AG09309 (cell line): Measurements from ENCODE around the gene CDC42BPB.

ENCODE experiments used
- DNase-seq: peaks from one replicate; pipeline ENCODE4 v3.0.0-alpha.2; 2010; ENCODE audit warnings: low read depth
- H3K4me3 ChIP-seq: 2 replicates; pipeline ENCODE4 v1.5.1; 2011; ENCODE audit warnings: mild to moderate bottlenecking, low read depth, low read length, moderate library complexity; ENCODE audit not compliant: control insufficient read depth
- CTCF ChIP-seq: IDR thresholded peaks from 2 replicates; pipeline ENCODE4 v1.5.1; 2011; ENCODE audit warnings: mild to moderate bottlenecking, low read depth, low read length, inconsistent platforms; ENCODE audit not compliant: insufficient read depth, control insufficient read depth; ENCODE audit errors: missing control alignments

CDC42BPB gene

DNA sequence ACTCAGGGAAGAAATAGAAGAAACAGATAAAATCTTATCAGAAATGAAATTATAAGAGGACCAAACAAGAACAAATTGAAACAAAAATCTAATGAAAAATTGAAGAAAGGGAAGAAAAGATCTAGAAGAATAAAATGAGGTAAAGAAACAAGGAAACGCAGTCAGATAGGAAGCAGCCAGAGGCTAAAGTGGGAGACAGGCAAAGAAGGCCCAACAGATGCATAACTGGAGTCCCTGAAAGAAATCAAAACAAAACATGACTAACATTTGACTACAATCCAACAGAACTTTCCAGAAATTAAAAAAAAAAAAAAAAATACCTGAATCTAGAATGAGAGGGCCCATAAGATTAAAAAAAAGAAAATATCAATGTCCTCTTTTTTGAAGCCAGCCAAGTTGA lies 69.3 kb downstream of the CDC42BPB start:
- no peak for TF ChIP-seq CTCF
- no peak for DNase-seq
- H3K4me3 ChIP-seq = no peak overlapping the region

- DNase-seq = no peak
- no peak overlapping the region for H3K4me3 ChIP-seq
- no peak for TF ChIP-seq CTCF
Observed at GRCh38 chr14:102986810-102987579, 70.4 kb downstream of the CDC42BPB start.

- no peak for TF ChIP-seq CTCF
- H3K4me3 ChIP-seq = no peak overlapping the region
- DNase-seq = no peak
Observed at GRCh38 chr14:102985665-102986064, 71.7 kb downstream of the CDC42BPB start.

DNA sequence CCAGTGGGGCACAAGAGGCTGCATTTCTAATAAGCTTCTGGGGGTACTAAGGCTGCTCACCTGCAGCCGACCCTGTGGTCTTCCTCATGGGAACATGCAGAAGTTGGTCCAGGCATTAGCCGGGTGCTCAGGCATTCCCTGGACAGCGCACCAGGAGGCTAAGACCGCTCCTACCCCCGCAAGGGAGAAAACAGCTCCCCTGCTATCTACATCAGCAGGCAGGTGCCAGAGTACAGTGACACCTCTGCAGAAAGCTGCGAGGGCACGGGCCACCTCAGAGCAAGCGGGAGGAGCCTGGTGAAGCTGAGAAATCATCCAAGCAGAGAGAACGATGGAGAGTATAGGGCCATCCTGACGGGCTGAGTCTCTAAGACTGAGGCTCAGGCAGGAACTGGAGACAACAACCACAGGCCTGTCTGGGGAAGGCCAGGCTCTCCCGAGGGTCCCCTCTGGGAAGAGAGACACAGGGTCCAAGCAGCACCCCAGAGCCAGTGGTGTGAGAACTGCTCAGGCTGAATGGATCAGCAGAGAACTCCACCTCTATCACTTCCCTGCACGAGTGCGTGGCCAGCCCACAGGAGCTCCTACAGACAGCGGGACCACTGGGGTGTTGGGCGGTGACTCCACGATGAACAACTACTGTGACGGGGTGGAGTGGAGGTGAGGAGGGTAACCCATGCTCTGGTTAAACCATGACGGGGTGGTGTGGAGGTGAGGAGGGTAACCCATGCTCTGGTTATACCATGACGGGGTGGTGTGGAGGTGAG lies 72.8 kb downstream of the CDC42BPB start:
- no peak overlapping the region for H3K4me3 ChIP-seq
- no peak for DNase-seq
- no peak for TF ChIP-seq CTCF

DNA sequence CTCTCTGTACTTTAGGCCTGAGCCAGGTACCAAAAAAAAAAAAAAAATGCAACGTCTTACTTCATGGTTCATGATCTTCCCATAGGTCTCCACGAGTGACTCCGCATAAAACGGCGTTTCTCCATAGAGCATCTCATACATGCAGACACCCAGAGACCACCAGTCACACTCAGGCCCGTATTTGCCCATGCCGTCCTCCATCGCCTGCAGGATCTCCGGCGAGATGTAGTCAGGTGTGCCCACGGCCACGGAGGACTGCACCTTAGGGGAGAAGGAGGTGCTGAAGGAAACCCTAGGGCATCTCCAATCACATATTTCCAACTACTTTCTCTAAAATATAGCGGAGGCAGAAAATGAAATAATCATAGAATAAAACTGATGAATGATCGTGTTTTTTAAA lies 73.9 kb downstream of the CDC42BPB start:
- H3K4me3 ChIP-seq = no peak overlapping the region
- DNase-seq = no peak
- TF ChIP-seq CTCF = no peak

- no peak for TF ChIP-seq CTCF
- no peak overlapping the region for H3K4me3 ChIP-seq
- no peak for DNase-seq
Observed at GRCh38 chr14:102982852-102983470, 74.4 kb downstream of the CDC42BPB start.
